A549 (cell line): ENCODE results near the gene EFNA3.

ENCODE experiments used
- CEBPB ChIP-seq, 2 experiments: fragments of >200 bp in 1 of 2; sonication (Bioruptor Twin) in 1 of 2; formaldehyde crosslinking in 1 of 2; IDR thresholded peaks; 2 replicates each; pipeline ENCODE4 v1.6.1; 2012 to 2016
- CHD4 ChIP-seq: fragments of 200-600 bp; sonication (generic); IDR thresholded peaks from 2 replicates; pipeline ENCODE4 v1.6.1; 2016; ENCODE audit warnings: antibody characterized with exemption, mild to moderate bottlenecking, borderline replicate concordance
- EP300 ChIP-seq, 2 experiments: fragments of >200 bp; sonication (Bioruptor Twin); formaldehyde crosslinking; IDR thresholded peaks; 2 replicates in 1 of 2; 3 replicates in 1 of 2; pipeline ENCODE4 v1.6.1; 2016 to 2017
- JUNB ChIP-seq: fragments of >200 bp; sonication (Bioruptor Twin); formaldehyde crosslinking; IDR thresholded peaks from 2 replicates; pipeline ENCODE4 v1.6.1; 2016
- POLR2A ChIP-seq: IDR thresholded peaks from 2 replicates; pipeline ENCODE4 v1.6.1; 2012; ENCODE audit warnings: mild to moderate bottlenecking, low read length
- POLR2AphosphoS2 ChIP-seq: conservative IDR thresholded peaks from 2 replicates; pipeline ENCODE4 v1.6.1; 2012; ENCODE audit warnings: low read length, improper control_type of control experiment, inconsistent platforms
- REST ChIP-seq: fragments of 200-600 bp; sonication (generic); IDR thresholded peaks from 2 replicates; pipeline ENCODE4 v1.6.1; 2016; ENCODE audit warnings: antibody characterized with exemption, mild to moderate bottlenecking, moderate library complexity
- SREBF2 ChIP-seq: fragments of 450-650 bp; IDR thresholded peaks from 2 replicates; pipeline ENCODE4 v1.6.1; 2014; ENCODE audit warnings: mild to moderate bottlenecking, moderate library complexity
- TF ChIP-seq, protein P1 (sequence below): fragments of >200 bp; sonication (Bioruptor Twin); formaldehyde crosslinking; IDR thresholded peaks from 3 replicates; pipeline ENCODE4 v1.5.1; 2016

- no peak for TF ChIP-seq SREBF2
- TF ChIP-seq, protein P1, sequence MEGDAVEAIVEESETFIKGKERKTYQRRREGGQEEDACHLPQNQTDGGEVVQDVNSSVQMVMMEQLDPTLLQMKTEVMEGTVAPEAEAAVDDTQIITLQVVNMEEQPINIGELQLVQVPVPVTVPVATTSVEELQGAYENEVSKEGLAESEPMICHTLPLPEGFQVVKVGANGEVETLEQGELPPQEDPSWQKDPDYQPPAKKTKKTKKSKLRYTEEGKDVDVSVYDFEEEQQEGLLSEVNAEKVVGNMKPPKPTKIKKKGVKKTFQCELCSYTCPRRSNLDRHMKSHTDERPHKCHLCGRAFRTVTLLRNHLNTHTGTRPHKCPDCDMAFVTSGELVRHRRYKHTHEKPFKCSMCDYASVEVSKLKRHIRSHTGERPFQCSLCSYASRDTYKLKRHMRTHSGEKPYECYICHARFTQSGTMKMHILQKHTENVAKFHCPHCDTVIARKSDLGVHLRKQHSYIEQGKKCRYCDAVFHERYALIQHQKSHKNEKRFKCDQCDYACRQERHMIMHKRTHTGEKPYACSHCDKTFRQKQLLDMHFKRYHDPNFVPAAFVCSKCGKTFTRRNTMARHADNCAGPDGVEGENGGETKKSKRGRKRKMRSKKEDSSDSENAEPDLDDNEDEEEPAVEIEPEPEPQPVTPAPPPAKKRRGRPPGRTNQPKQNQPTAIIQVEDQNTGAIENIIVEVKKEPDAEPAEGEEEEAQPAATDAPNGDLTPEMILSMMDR: no peak
- TF ChIP-seq CEBPB (IDR thresholded peaks at IDR 0.05): no peak
- TF ChIP-seq REST: no peak
- no peak for TF ChIP-seq POLR2A
- TF ChIP-seq CHD4: no peak
- no peak for TF ChIP-seq POLR2AphosphoS2
- no peak for TF ChIP-seq EP300 (IDR thresholded peaks at IDR 0.05)
- TF ChIP-seq JUNB: no peak
Measured at GRCh38 chr1:155033524-155033923, 45.1 kb upstream of the EFNA3 start, which contains the start of the genes DCST1 and DCST2.
